GM21447 (cell line): ENCODE measurements around the gene KRTAP2-4.
"Not testable (repeated sequence)": the region's sequence is repeated elsewhere in the genome, so short reads cannot be mapped to it uniquely, and the experiment has no call there.

Experiments
- ATAC-seq: cut with Tn5 transposase; IDR thresholded peaks from one replicate; pipeline ENCODE4 v1.9.1; 2021; ENCODE audit not compliant: unreplicated experiment

Gene KRTAP2-4

DNA sequence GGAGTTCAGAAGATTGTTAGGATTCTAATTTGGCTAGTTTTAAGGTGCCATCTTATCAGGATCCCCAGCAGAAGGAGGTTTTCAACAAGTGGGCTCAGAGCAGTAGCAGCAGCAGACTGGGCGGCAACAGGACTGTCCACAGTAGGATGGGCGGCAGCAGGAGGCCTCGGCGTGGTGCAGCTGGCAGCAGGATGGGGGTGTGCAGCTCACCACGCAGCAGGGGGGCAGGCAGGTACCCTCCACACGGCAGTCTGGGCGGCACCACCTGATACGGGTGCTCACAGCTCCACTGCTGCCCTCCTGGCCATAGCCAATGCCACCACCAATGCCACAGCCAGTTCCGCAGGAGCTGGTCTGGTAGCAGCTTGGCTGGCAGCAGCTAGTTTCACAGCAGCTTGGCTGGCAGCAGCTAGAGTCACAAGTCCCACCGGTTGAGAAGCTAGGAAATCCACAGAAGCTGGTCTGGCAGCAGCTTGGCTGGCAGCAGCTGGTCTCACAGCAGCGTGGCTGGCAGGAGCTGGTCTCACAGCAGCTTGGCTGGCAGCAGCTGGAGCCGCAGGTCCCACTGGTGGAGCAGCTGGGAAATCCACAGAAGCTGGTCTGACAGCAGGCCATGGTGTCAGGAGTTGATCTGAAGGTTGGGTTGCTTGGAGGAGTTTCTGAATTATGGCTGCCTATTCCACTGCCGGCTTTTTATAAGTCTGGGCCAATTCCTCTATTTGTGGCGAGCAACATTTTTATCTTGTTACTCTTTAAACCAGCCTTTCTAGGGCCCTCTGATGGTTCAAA, 24.7 kb downstream of the KRTAP2-4 start, which contains the start of gene KRTAP1-1:
Gene KRTAP1-1, minus strand, starts transcription at position 668 of the 789 bp plus-strand sequence. Its CDS starts 53 bp downstream, at position 615.
- ATAC-seq = not testable (repeated sequence)

DNA sequence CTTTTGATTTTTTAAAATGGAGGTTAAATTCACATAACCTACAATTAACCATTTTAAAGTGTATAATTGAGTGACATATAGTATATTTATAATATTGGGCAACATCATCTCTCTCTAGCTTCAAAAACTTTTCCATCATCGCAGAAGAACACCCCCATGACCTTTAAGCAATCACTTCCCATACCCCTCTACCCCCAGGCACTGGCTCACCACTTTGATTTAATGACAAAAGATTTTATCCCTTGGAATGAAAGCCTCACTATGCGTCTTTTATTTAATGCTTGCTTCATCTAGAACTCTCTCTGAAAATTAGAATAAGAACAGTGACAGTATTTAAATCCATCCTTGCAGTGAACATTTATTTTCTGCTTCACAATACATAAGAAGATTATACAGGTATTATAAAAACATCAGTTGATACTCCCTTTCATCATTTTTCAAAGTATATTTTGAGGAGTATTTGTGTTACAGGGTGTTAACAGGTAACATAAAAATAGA, 27.8 kb downstream of the KRTAP2-4 start:
- no peak for ATAC-seq

GRCh38 chr17:41034346-41034935, 31.2 kb downstream of the KRTAP2-4 start, which contains the start of gene KRTAP1-3:
TSS of gene KRTAP1-3 (minus strand) at chr17:41034874. CDS start at chr17:41034821, 53 bp downstream.
- ATAC-seq = not testable (repeated sequence)

GRCh38 chr17:41029633-41030245, 35.9 kb downstream of the KRTAP2-4 start, which contains the start of gene KRTAP1-4:
TSS of gene KRTAP1-4 (minus strand) at chr17:41030195. CDS start at chr17:41030078, 117 bp downstream.
- ATAC-seq = no peak

GRCh38 chr17:41026715-41027471, 38.8 kb downstream of the KRTAP2-4 start, which contains the start of gene KRTAP1-5:
TSS of gene KRTAP1-5 (minus strand) at chr17:41027208. CDS start at chr17:41027155, 53 bp downstream.
- ATAC-seq = no peak

DNA sequence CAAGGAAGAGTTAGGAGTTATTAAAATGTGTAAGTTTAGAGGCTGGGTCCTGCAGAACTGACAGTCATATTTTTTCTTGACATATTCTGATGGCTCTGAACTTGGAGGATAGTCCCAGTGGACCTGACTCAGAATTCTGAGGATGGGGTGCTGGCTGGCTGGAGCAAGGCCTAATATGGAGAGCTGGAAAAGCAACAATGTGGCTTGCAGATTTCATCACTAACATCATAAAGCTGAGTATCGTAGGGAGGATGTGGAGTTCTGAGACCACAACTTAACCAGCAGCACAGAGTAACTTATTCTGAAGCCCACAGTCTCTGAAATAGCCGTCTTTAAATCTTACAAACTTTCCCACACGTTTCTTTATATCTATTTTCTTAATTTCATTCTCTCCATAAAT, 41.0 kb downstream of the KRTAP2-4 start:
- ATAC-seq = no peak

- no peak for ATAC-seq
Measured at GRCh38 chr17:41020336-41020735, 45.3 kb downstream of the KRTAP2-4 start.

DNA sequence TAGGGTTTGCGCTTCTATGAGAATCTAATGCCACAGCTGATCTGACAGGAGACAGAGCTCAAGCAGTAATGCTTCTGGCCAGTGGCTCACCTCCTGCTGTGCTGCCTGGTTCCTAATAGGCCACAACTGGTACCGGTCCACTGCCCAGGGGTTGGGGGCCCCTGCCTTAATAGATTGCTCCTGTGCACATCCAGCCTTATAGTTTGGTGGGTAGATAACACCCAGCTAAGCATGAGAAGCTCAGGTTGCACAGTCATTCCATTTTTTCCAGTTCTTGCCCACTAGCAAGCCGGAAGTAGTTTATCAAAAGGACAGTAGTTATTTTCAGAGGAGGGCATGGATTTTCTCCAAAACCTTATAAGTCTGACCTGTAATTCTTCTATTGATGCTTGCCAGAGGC, 46.3 kb downstream of the KRTAP2-4 start:
- ATAC-seq = no peak

GRCh38 chr17:41018541-41018940, 47.1 kb downstream of the KRTAP2-4 start:
- ATAC-seq = no peak

DNA sequence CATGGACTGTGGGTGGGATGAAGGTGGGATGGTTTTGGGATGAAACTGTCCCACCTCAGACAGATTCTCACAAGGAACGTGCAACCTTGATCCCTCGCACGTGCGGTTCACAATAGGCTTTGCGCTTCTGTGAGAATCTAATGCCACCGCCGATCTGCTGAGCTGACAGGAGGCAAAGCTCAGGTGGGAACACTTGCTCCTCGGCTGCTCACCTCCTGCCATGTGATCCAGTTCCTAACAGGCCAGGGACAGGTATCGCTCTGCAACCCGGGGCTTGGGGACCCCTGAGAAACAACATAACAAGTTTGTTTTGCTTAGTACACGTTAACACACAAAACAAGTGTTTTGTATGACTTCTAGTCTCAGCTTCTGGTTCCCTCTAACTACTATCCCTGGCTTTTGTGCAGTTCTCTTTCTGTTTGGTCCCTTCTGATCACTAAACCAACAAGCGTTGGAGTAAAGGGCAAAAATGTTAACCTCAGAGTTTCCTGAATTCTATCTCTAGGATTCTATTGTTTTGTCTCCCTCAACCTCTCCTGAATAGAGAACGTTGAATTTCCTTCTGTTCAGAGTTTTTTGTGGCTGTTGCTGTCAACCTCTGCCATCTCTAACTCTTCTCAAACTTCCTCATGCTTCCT, 49.0 kb downstream of the KRTAP2-4 start:
- ATAC-seq = no peak

DNA sequence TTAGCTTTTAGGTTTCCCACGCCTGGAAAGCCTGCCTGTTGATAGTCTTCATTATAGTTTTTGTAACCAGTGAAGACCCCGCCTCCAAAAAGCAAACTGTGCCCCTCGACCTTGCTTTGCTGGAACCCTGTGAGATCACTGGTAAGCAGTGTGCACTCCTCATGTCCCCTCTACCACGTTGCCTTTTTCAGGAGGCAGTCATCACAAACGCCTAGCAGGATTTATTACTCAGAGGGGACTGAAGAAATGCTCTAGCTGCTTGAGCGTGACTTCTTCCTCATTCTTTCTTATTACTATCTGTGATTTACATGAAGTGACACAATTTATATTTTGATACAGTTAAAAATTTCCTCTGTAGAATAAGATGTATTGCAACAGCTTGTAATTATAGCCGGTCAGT, 50.2 kb downstream of the KRTAP2-4 start:
- ATAC-seq = no peak
